HG02623 (cell line): ENCODE data around the gene FOXA3.
"Not testable (repeated sequence)": the region's sequence is repeated elsewhere in the genome, so short reads cannot be mapped to it uniquely, and the experiment has no call there.

Experiments
- ATAC-seq: cut with Tn5 transposase; IDR thresholded peaks from one replicate; pipeline ENCODE4 v1.9.1; 2021; ENCODE audit warnings: moderate library complexity; ENCODE audit not compliant: unreplicated experiment

Gene FOXA3

GRCh38 chr19:45827459-45828093 is 36.5 kb upstream of the FOXA3 start:
- ATAC-seq, result no peak

DNA sequence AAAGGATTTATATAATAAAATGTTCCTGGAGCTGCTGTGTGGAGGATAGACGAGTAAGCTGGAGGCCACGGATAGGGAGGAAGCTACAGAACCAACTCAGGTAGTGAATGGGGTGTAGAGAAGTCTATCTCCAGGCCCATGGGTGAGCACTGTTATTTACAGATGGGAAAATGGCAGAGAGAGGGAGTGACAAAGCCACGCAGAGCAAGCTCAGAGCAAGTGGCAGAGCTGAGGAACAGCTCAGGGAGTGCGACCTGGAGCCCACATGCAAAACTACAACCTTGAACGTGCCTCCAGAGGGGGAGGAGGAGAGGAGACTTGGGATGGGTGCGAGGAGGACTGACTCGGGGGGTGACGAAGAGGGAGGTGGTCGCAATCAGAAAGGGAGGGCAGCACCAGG is 35.6 kb upstream of the FOXA3 start:
- ATAC-seq, result no peak

GRCh38 chr19:45828945-45829344 is 35.2 kb upstream of the FOXA3 start:
- no peak for ATAC-seq

- no peak for ATAC-seq
Observed at GRCh38 chr19:45834970-45835369, 29.2 kb upstream of the FOXA3 start.

GRCh38 chr19:45842198-45842597 is 21.9 kb upstream of the FOXA3 start:
- no peak for ATAC-seq

- no peak for ATAC-seq
Observed at GRCh38 chr19:45847663-45848062, 16.5 kb upstream of the FOXA3 start.

DNA sequence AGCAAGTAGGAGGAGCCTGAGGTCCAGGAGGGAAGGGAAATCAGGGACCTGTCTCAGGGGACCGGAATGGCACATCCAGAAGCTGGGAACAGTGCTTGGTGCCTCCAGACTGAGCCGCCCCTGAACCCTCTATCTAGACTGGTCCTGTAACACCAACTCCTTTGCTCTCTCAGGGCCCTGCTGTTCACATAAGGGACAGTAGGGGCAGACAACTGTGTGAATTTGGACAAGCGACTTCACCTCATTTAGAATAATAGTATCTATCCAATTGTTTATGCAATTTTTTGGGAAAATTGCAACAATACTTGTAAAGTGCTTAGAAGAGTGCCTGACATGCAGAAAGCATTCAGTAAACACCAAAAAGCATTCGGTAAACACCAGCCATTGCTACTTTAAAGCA is 15.2 kb upstream of the FOXA3 start:
- ATAC-seq, result no peak

DNA sequence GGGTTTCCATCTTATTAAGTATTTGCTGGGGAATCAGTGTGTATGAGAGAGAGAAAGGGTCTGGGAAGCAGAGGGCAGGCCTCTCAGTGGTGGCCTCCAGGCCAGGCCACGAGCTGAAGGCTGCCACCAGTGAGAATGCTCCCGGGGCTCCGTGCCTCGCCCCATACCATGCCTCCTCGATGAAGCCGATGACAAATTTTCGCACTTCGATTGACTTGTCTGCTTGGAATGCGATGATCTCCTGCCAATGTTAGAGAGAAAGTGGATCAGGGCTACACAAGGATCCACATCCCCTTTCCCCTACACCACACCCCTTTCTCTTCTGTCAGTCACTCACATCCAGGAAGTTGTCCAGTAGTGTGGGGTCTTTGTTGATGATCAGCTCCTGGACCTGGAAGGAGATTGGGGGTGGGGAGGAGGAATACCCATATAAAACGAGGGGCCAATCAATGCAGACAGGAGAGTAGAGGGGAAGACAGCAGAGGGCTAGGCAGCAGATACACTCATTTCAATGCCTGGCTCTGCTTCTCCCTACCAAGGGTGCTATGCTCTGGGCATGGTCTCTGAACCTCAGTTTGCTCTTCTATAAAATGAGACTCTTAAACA is 11.9 kb upstream of the FOXA3 start:
- ATAC-seq, result no peak

DNA sequence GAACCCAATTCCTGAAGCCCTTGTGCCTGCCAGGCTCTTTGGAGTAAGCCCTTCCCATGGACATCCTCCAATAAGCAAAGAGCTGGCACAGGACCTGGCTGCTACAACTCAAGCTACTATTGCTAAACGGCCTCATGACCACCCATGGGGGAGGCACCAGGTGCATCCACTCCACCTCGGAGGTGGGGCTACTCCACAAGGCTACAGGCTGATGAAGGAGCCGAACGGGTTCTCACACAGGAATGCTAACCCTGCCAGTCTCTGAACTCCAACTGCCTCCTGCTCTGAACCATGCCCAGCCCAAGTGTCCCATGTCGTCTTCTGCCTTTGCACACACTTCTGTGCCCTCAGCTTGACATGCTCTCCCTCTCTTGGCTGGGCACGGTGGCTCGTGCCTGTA is 11.1 kb upstream of the FOXA3 start:
- no peak for ATAC-seq

GRCh38 chr19:45854167-45854778 is 9.9 kb upstream of the FOXA3 start:
- ATAC-seq, result no peak

GRCh38 chr19:45860359-45861259 is 3.5 kb upstream of the FOXA3 start:
- no peak for ATAC-seq

- no peak for ATAC-seq
Observed at GRCh38 chr19:45862271-45862563, 1.9 kb upstream of the FOXA3 start.

DNA sequence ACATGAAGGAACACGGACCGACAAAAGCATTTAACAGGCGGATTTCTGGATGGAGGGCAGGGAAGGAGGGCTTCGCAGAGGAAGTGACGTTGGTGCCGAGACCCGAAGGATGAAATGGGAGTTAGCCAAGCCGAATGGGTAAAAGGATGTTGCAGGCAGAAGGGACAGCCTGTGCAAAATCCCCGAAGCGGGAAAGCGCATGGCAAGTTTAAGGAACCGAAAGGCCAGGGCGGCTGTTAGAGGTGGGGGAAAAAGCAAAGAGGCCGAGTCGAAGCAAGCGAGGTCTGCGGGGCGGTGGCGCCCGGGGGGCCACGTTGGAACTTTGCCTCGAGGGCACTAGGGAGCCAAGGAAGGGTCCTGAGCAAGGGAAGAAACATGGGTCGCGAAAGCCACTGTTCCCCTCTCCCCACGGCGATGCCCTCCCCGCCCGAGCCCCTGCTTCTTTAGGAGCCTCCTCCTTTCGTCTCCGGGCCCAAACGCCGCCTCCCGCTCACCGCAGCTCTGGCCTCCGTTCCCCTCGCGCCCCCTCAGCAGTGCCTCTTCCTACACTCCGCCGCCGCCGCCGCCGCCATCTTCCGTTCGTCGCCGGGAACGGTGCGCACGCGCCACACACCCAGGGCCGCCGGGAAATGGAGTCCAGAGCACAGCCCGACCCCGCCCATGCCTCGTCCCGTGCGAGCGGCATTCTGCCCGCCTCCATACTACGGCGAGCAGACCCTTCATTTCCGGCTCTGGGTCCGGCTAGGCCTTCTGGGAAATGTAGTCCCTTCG is 1.4 kb upstream of the FOXA3 start, which contains the start of gene SYMPK:
TSS of gene SYMPK (minus strand) at position 584 of the 771 bp plus-strand sequence. CDS start 8,652 bp downstream, outside the sequence.
- ATAC-seq, result peak; percentile 89

DNA sequence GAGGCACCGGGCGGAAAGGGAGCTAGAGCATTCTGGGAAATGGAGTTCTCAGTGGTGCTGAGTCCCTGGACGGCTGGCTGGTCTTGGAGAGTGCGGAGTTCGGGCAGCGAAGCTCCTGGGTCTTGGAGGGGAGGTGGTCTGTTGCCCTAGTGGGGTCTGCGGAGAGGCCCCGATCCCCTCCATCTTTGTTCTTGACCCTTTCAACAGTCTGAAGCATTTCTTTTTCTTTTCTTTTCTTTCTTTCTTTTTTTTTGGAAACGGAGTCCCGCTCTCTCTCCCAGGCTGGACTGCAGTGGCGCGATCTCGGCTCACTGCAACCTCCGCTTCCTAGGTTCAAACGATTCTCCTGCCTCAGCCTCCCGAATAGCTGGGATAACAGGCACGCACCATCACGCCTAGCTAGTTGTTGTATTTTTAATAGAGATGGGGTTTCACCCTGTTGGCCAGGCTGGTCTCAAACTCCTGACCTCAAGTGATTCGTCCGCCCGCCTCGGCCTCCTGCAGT is 739 bp upstream of the FOXA3 start:
- ATAC-seq, result no peak

DNA sequence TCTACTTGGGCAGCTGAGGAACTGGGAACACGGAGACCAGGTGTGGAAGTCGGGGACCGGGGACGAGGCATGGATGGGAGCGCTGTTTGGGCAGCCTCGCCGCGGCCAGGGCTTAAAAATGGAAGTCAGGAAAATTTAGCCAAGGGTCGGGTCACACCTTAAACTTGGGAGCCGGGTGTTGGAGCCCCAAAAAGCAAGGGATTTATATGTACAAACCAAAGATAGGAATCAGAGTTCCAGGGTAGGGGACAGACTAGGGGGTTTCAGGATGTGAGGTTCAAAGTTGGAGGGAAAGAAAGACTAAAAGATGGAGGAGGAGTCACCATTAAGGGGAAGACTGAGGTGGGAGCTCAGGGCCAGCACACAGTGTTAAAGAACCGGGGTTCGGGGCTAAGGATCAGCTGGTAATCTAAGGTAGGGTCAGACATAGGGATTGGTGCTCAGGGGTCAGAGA is 530 bp downstream of the FOXA3 start:
- ATAC-seq, result no peak

DNA sequence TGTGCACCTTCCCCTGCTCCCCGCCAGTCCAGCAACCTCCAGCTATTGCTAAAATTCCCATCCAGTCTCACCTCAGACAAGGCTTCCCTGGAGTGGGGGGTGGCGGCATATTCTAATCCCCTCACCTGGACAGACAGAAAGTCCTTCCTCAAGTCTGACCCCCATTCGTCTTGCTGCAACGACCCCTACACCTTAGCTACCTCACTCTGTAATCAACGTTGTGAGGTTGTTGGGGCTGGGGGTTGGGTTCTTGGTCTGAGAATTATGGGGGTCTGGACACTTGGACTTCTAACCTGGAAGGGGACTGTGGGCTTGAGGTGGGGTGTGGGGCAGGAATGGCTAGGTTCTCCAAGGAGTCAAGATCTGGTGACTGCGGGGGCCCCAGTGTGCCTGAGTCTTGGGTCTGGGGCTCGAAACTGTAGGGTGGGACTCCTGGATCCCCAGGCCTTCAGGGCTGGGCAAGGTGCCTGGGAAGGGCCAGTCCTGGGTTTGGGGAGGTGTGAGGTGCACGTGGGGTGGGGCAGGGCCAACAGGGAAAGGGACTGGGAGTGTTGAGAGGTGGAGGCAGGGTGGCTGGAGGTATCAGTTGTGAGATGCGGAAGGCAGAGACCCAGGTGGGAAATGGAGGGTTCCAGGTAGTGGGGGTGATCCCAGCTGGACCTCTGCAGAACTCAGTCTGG is 1.3 kb downstream of the FOXA3 start:
- no peak for ATAC-seq

DNA sequence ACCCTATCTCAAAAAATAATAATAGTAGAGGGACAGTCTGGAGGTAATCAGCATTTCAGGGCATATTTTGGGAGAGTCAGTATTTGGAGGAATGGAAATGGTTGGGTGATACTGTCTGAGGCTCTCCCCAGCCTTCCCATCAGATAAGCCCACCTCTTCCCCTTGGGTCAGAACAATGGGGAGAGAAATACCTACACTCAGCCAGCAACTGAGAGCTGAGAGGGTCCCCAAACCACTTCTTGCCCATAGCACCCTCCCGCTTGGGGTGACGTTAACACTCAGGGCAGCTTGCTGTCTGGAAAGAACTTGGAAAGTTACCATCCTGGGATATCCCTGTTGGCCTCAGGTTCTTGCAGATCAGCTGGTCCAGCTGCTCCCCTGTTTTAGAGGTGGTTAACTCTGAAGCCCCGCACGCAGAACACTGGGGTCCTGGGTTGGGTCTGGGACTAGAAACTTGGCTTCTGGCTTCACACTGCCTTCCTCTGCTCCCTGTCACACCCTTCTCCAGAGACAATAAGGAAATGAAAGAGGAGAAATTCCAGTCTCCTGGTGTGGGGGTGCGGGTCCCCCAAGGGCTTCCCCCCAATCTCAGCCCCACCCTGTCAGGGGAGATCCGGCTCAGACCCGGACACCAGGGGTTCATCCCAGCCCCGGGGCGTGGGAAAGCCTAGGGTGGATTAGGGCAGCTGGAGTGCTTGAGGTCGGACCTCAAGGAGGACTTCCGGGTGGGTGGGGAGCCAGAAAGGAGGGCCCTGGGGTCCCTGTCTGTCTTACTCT is 2.5 kb downstream of the FOXA3 start:
- no peak for ATAC-seq

DNA sequence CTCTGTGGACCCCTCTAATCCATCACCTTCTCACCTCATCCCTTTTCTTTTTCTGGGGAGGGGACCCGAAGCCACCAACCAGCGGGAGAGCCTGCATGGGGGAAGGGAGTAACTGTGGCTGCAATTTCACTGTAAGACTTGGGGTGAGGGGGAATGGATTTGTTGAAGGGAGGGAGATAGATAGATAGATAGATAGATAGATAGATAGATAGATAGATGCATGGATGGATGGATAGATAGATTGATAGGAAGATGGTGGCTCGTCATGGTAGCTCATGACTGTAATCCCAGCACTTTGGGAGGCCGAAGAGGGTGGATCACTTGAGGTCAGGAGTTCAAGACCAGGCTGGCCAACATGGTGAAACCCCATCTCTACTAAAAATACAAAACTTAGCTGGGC is 3.1 kb downstream of the FOXA3 start:
- ATAC-seq, result not testable (repeated sequence)

- no peak for ATAC-seq
Observed at GRCh38 chr19:45870798-45871197, 6.7 kb downstream of the FOXA3 start.
